Chondrocyte (in vitro differentiated cells): Measurements from ENCODE around the gene RBM39. TPM values are rescaled to one million over a fixed set of nuclear protein-coding genes. Genes with fewer than 3 reads are reported as not detected.

Experiments
- DNase-seq: peaks from one replicate; pipeline ENCODE4 v3.0.0; 2021; ENCODE audit warnings: mixed read lengths, low spot score
- H3K27ac Mint-ChIP-seq: one replicate; pipeline ENCODE4 v1.8.0; 2021; ENCODE audit warnings: mild to moderate bottlenecking, moderate library complexity, mixed read lengths; ENCODE audit not compliant: unreplicated experiment
- H3K27me3 Mint-ChIP-seq: 2 replicates; pipeline ENCODE4 v1.8.0; 2021; ENCODE audit warnings: low read depth, mixed read lengths
- H3K36me3 Mint-ChIP-seq: 2 replicates; pipeline ENCODE4 v1.8.0; 2021; ENCODE audit warnings: low read depth, mixed read lengths
- H3K4me1 Mint-ChIP-seq: 2 replicates; pipeline ENCODE4 v1.8.0; 2021; ENCODE audit warnings: low read depth, mild to moderate bottlenecking, mixed read lengths
- H3K4me3 Mint-ChIP-seq: one replicate; pipeline ENCODE4 v1.8.0; 2021; ENCODE audit warnings: mild to moderate bottlenecking, moderate library complexity, mixed read lengths; ENCODE audit not compliant: unreplicated experiment
- H3K9me3 Mint-ChIP-seq: 2 replicates; pipeline ENCODE4 v1.8.0; 2021; ENCODE audit warnings: low read depth, mixed read lengths
- CTCF ChIP-seq: fragments of 200-600 bp; sonication (generic); IDR thresholded peaks from 2 replicates; pipeline ENCODE4 v1.5.0; 2021; ENCODE audit warnings: antibody characterized with exemption, mild to moderate bottlenecking, moderate library complexity
- total RNA-seq: library from RNA; stranded (reverse); gene quantifications from 3 replicates; pipeline ENCODE4 v1.2.1, GENCODE V29; 2021

The RBM39 gene
- total RNA-seq, 1 donor from 2014 or later: 217 TPM

DNA sequence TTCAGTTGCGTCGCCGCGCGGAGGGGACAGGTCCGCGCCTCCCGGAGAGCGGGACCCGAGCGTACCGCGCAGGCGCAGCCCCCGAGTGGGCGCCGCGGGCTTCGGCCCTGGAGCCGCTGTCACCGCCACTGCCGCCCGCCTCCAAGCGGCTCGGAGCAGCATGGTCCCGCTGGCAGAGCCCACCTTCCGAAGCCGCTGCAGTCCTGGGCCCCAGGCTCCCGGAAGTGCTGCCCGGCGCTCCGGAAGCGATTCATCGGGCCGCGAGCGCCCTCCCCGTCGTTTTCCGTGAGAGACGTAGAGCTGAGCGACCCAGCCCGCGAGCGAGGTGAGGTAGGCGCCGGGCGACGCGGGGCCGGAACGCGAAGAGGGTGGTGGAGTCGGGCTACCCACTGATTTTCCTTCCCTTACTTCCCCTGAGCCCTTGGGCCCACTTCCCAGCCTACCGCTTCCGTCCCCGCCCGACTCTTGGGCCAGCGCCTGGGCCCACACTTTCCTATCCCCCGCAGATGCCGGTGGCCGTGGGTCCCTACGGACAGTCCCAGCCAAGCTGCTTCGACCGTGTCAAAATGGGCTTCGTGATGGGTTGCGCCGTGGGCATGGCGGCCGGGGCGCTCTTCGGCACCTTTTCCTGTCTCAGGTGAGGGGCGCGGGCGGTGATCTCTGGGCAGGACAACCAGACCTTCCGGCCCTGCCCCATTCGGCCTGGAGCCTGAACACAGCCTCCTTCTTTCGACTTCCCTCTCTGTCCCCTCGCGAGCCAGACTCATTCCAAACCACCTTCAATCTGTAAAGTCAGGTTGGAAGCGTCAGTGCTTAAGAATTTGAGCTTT lies 42.7 kb downstream of the RBM39 start, which contains the start of the genes NFS1 and ROMO1:
TSS of gene NFS1 (minus strand) at position 226 of the 830 bp plus-strand sequence. CDS start at position 162, 64 bp downstream.
TSS of gene ROMO1 (plus strand) at position 279 of the 830 bp plus-strand sequence. CDS start at position 507, 228 bp downstream.
- H3K4me1 Mint-ChIP-seq: peaks cover 43% of the 10 kb centered on the region
- peak within 1 kb of the TSS; percentile 97 for H3K4me3 Mint-ChIP-seq
- no peaks in the 10 kb centered on the region for H3K9me3 Mint-ChIP-seq
- peaks cover 22% of the 10 kb centered on the region for H3K36me3 Mint-ChIP-seq
- DNase-seq: peak; percentile 94
- no peaks in the 10 kb centered on the region for H3K27me3 Mint-ChIP-seq
- peak; percentile 46 for TF ChIP-seq CTCF
- peak within 1 kb of the TSS; percentile 93 for H3K27ac Mint-ChIP-seq

GRCh38 chr20:35698298-35699126 lies 43.5 kb downstream of the RBM39 start:
- Mint-ChIP-seq H3K27me3 (no peaks in the 10 kb centered on the region), H3K4me3 (peak overlapping the region; percentile 97), H3K27ac (peak overlapping the region; percentile 92), H3K9me3 (no peaks in the 10 kb centered on the region), H3K36me3 (peaks cover 14% of the 10 kb centered on the region), H3K4me1 (peaks cover 40% of the 10 kb centered on the region)
- TF ChIP-seq CTCF: no peak
- DNase-seq: no peak

- H3K4me3 Mint-ChIP-seq: peak overlapping the region; percentile 97
- peaks cover 12% of the 10 kb centered on the region for H3K36me3 Mint-ChIP-seq
- no peaks in the 10 kb centered on the region for H3K9me3 Mint-ChIP-seq
- TF ChIP-seq CTCF: no peak
- peak overlapping the region; percentile 92 for H3K27ac Mint-ChIP-seq
- no peak for DNase-seq
- no peaks in the 10 kb centered on the region for H3K27me3 Mint-ChIP-seq
- H3K4me1 Mint-ChIP-seq: peaks cover 39% of the 10 kb centered on the region
Measured at GRCh38 chr20:35697696-35698297, 44.3 kb downstream of the RBM39 start.

- Mint-ChIP-seq H3K9me3 (no peaks in the 10 kb centered on the region), H3K4me3 (no peak overlapping the region), H3K36me3 (peaks cover 3% of the 10 kb centered on the region), H3K27me3 (no peaks in the 10 kb centered on the region), H3K4me1 (peaks cover 31% of the 10 kb centered on the region), H3K27ac (peak overlapping the region; percentile 24)
- TF ChIP-seq CTCF: no peak
- DNase-seq: no peak
Measured at GRCh38 chr20:35695978-35696377, 46.1 kb downstream of the RBM39 start.

DNA sequence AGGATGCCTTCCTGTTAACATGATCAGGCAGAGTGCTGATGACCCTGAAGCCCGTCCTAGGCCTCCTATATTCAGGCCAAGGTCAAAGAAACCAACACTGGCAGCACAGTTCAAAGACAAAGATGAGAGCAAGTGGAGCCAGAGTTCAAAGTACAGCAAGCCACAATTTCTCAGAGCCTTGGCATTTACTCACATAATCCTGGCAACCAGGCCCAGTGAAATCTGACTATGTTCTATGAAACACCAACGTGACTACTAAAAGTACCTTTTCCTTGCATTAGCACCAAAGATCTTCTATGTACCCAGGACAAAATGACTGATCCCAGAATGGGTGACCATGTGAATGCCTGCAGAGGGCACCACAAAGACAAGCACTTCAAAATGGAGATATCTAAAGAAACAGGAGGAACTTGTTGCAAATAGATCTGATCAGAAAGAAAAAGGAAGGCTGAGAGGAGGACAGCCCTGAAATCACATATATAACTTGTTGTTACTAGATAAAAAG lies 46.8 kb downstream of the RBM39 start:
- peaks cover 4% of the 10 kb centered on the region for H3K36me3 Mint-ChIP-seq
- H3K27me3 Mint-ChIP-seq: no peaks in the 10 kb centered on the region
- no peak overlapping the region for H3K27ac Mint-ChIP-seq
- DNase-seq: no peak
- H3K4me3 Mint-ChIP-seq: no peak overlapping the region
- peaks cover 24% of the 10 kb centered on the region for H3K4me1 Mint-ChIP-seq
- H3K9me3 Mint-ChIP-seq: no peaks in the 10 kb centered on the region
- TF ChIP-seq CTCF: no peak
